ENCODE results near the gene AVEN.

The AVEN gene

DNA sequence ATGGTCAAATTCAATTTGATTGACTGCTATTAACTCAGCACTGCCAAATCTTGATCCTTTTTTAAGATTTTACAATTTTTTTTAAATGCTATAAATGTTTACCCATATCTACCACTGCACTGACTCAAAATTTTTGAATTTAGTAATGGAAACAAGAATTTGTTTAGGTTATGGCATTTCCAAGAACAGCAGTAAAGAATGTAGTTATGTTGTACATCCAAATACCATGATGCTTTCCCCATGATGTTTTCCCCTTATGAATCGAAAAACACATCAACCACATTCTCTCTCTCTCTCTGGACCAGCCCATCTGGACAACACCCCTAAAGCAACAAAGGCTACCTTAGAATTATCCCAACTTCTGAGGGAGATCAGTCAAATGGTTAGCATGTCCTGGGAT is 56.5 kb downstream of the AVEN start:
- DNase-seq, result no peak

DNA sequence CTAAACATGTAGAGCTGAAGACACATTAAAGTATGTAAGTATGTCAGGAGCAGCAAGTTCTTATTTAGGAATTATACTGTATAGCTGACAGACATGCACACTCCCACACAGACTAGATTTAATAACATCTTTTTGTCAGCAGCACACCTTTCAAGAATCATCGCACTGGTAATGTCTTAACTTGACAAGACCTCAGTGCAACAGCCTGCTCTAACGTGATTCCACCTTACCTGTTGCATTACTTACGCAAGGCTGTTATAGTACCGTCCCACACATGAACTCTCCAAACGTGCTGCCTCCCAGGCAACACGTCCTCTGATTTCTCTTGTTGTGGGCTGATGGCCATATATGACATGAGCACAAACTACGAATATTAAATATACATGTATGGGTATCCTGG is 58.8 kb downstream of the AVEN start:
- no peak for DNase-seq

DNA sequence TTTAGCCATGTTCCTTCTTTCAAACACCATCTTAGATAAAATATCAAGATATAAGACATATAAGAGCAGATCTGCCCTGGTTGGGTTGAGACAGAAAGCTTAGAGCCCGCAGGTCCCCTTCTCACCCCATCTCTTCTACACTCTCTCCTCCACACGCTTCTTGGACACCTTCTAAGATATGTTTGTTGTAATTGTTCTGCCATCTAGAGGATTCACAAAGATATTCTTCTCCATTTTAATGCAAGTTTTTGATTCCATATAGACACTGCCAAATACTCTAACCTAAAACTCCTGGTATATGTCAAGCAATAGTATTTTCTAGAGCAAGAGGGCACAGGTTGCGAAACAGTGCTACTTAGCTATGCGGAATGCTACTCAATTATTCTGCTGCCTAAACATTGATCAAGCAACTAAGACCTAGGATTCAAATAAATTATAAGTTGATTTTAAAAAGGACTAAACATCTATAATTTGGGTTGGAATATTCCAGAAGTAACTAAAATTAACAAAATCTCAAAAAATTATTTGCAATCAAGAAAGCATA is 63.9 kb downstream of the AVEN start:
- no peak for DNase-seq

DNA sequence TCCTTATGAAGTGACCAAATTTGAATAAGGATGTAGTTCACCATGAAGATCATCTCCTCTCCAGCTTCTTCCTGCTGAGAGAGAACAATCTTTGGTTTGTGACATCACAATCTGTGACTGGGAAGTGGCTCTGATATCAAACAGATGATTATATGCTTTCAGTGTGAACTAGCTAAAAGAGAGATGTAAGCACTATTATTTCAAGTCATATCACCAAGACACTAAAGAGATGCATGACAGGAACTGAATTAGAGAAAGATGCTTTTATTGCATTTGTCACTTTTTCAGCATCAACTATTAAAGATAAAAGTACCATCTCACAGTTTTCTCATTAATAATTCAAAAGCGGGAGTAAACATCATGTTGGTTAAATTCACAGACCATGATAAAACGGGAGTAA is 67.2 kb downstream of the AVEN start:
- no peak for DNase-seq

DNA sequence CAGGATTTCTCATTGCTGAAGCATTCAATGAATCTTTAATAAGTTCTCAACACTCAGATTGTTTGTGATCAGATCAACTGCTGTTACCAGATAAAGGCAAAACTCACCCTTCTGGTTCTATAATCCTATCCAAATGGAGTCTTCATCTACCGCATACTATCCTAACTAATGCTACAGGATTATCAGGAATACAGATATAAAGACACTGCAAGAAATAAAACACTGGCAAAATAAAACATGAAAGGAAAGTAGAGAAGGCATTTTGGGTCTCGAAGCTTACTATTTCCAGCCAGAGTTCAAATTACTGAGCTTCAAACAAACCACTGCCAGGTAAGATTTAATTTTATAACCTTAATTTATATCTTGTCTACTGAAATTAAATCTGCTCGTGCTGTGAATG is 70.2 kb downstream of the AVEN start:
- no peak for DNase-seq

DNA sequence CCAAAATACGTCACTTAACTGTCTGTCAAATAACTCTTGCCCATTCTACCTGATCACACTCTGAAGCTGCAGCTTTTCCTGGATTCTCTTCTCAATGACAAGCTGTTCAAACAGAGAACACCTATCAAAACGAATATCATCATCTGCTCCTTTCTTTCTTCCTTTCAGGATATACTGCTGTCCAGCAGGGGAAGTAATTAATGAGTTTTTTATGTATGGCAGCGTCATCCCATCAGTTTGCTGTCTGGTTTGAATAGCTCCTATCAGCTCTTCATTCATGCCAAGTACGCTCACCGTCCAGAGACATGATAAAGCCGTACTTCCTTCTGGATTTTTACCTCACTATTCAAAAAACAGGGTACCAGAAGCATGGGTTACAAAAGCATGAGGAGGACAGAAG is 70.8 kb downstream of the AVEN start, which contains the start of gene CHRM5:
Gene CHRM5, plus strand, starts transcription at position 274 of the 400 bp plus-strand sequence. CDS start 94,221 bp downstream, outside the sequence.
- DNase-seq, result no peak

DNA sequence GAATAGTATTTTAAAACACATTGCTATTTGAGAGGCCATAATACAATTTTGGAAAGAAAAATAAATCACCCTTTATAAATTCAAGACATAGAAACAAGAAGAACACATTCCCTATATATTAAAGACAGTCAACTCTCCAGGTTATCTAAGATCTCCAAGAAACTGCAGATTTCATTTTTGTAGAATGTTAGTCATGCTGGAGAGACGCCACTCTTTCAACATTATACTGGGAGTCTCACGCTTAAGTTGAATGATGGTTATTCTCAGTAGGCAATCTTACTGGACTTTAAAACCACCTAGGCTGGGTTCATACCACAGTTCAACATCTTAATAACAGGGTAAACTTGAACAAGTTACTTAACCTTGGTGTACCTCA is 74.4 kb downstream of the AVEN start:
- no peak for DNase-seq

DNA sequence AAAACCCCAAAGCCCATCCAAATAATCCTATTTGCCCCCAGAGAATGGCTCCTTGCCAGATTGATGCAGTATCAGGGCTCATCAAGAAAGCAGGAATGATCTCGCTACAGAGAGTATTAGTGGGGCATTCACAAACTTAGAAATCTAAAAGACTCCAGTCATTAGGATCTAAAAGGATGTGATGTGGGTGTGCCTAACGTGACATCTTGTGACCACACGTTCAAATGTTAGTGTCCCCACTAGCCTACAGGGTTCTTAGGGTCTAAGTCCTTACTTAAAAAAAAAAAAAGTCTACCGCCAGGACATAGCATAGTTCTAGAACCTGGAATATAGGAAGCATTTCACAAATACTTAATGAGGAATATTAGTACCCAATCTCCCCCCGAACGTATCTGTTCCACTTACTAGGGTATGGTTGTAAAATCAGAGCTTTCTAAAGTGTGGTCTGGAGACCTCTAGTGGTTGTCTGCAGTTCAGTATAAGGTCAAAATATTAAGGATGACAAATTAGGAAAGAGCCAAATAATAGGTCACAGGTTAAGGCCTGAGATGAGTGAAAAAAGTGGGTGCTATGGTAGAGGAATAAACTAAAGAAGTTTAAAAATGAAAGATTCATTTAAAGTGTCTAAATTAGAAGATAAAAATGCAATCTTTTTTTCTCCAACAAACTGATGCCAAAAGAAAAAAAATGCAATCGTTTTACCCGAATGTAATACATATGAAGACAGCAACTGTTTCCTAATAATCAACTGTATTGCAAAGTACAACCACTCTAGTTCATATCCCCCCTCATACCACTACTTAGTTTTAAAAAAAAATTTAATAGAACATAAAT is 75.0 kb downstream of the AVEN start:
- DNase-seq, result no peak

DNA sequence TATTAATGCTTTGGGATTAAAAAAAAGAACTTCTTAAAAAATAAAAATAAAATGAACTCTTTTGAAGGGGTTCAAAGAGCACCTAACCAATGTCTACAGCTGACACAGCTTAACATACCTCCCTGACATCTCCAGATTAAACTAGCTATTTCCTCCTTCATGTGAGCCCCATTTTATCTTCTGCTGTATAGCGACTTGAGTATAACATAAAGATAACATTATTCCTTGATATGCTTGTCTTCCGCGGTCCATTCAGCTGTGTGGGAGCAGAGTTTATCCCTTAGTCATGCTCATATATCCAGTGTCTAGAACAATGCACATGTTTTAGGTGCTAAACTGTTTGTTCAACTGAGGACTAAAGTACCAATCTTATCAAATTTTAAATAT is 78.5 kb downstream of the AVEN start:
- DNase-seq, result no peak

DNA sequence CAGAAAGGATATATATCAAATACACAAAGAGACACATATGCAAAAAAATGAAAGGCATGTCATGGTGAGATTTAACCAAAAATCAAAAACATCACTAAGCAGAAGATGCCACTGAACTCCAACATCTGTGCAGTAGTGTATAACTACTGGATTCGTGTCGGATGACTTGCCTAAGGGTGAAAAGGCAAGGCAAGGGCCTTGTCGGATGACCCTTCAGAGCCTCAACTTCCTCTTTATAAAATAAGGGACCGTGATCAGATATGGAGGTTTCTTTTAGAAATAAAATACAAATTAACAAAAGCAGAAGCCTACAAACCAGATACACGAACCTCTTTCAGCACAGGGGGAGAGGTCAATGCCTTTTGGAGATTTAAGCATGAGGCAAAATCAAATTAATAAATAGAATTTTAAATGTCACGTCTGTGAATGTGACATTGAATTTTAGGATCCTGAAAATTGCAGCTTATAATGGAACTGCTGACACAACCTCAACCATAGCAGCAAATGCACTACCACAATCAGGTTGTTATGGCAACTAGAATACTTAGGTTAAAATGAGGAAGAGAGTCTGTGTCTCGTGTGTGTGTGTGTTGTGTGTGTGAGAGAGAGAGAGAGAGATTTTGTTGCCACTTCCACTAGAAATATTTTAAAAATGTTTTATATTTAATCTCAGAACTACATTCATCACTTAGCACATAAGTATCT is 79.0 kb downstream of the AVEN start:
- DNase-seq, result no peak

DNA sequence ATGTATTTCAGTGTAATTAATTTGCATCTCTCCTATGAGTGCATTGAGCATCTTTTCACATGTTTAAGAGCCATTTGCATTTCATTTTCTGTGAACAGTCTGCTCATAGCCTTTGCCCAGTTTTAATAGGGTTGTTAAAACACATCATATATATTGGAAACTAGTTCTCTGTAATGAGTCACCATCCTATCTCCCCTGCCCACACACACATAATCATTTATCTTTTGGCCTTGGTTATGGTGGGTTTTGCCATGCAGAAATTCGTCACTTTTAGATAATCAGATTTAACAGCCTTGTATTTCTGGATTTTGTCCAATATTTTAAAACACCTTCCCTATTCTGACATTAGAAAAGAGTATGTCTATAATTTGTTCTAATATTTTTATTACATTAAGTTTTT is 82.6 kb downstream of the AVEN start:
- no peak for DNase-seq

DNA sequence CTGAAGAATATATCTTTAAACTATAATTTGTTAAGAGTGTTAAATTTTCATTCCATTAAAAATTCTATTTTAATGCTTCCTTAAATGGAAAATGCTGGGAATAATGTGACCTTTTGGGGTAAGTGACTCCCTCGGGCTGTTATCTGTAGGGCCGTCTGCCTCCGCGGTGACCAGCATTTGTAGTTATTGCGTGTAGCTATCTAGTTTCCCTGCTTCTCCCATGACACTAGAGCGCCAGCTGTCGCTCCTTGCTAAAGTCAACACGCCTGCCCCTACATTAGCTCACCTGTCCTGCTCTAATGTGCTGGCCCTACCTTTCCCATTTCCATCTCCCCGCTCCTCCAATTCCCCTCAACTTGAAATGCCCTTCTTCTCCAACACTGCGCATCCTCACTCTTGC is 83.1 kb downstream of the AVEN start:
- no peak for DNase-seq

DNA sequence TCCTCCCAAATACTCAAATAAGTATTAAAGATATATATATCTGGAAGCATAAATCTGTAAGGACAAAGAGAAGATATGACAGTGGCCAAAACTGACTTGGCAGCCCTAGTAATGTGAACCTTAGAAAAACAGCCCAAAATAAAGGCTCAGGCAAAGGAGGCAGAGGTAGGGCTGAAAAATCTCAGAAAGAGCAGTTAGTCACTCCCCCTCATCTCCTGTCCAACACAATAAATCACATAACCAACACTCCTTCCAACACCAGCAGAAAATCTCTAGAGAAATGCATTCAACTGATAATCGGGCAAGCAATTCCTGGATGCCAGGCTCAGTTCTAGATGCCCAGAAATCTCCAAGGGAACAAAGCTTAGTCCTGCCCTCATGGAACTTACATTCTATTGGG is 92.9 kb downstream of the AVEN start:
- DNase-seq, result no peak

DNA sequence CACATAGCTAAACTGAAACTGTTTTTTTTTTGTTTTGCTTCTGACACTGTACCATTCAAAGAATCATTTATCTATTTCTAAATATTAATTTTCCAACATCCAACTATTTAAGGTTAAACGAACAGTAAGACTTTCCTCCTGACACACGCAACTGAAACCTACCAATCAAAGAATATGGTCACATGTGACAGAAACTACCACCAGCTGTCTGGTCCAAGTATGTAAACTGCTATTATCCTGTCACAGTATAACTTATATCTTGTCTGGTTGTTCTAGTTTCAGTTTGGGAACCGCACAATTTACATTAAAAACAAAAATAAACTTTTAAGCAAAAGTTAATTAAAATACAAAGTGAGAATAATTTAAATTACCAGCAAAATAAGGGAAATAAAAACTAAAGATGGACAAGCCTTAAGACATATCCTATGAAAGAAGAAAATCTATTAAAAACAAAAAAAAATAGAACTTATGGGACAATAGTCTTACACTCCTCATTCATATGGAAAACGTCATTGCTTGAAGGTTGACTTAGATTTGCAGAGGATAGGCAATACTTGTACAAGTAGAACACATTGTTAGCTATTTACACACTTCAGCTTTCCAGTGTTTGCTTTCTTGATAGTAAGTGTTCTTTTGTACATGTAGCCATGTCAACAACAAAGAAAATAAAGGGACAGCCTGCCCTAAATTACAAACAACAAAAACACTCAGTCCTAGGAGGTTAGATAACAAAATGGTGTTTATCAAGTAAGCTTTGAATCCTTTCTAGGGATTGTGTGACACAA is 97.5 kb downstream of the AVEN start:
- DNase-seq, result no peak

DNA sequence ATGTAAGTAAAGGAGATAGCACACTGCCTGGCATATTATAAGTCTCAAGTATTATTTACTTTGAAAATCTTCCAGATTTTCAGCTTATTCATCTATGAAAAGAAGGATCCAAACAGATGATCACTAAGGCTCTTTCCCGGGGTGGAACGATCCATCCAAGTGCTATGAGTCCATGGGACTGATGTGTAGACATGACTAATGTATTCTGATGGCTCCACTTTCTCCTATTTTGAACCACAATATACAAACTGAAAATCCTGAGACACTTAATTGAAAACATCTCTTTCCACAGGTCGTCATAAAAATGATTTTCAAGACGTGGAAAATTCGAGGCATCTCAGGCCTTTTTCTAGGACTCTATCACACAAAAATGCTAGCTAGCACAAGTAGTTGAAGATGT is 104.1 kb downstream of the AVEN start:
- DNase-seq, result no peak

DNA sequence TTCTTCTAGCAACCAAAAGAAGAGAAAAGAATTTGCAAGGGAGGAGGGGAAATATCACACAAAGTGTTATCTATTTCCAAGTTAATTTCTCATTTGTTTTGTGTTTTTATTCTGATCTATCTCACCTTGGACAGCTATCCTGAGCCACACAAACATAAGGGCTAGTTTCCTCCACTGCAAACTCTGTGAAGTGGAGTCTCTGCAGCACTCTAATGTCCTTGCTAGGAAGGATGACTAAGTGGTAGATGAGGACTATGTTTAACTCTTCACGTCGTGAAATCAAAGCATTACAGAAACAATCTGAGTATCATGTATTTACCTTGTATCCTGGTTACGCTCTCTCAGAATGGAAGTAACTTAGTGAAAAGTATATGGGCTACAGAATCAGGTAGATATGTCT is 104.6 kb downstream of the AVEN start:
- no peak for DNase-seq

DNA sequence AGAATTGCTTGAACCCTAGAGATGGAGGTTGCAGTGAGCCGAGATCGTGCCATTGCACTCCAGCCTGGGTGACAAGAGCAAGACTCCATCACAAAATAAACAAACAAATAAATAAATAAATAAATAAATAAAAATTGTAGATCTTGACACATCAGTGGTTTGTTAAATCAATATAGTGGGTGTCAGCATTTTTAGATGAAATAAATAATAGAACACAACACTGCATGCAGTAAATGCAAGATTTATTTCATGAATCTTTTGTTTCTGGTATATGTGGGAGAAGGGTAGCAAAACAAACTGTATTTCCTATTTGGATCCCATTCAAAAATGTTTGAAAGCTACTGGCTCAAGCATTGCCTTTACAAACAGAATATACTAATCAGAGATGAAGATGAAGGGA is 106.3 kb downstream of the AVEN start:
- DNase-seq, result no peak

DNA sequence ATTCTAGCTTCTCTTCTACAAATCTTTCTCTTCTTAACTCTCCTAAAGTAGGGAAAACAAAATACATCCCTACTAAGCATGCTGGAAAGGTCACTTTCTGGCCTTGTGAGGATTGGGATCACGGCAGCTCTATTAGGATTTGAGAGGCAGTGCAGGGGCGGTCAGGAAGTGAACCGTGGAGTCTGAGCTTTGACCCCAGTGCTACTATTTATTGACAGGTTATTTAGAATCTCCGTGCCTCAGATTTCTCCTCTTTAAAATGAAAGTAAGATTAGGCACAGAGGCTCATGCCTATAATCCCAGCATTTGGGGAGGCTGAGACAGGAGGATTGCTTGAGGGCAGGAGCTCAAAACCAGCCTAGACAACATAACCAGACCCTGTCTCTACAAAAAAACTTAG is 112.7 kb downstream of the AVEN start:
- no peak for DNase-seq

DNA sequence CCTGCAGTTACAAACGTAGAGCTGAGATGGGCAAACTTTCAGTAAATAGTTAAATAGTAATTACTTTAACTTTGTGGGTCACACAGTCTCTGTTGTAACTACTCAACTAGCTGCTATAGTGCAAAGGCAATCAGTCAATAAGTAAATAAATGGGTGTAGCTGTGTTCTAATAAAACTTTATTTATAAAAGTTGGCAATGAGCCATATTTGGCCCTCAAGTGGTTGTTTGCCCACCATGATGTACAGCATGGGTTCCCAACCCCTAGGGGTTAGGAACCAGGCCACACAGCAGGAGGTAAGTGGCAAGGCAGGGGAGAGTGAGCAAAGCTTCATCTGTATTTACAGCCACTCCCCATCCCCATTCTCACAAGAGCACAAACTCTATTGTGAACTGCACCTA is 115.6 kb downstream of the AVEN start:
- DNase-seq, result no peak

DNA sequence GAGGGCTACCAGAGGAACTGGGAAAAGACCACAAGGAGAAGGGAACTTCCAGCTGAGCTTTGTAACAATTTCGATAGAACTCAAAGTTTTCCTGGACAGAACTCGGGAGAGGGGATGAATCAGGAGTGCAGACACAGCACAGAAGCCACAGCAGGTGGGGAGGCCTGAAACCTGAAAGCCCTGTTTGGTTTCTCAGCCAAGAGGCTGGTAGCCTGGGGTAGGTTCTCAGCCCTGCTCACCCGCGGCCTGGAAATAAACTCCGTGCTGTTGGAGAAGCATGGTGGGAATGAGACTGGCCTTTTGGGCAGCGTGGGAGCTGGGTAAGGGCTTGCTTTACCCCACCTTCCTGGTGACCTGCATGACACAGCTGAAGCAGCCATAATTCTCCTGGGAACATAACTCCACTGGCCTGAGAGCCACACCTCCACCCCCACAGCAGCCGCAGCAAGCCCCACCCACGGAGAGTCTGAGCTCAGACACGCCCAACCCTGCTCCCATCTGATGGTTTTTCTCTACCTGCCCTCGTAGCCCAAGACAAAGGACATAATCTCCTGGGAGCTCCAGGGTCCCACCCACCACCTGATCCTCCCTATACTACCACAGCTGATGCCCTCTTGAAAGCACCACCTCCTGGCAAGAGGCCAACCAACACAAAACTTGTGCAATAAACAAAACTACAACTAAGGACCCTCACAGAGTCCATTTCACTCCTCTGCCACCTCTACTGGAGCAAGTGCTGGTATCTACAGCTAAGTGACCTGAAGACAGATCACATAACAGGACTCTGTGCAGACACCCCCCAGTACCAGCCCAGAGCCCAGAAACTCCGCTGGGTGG is 123.2 kb downstream of the AVEN start:
- no peak for DNase-seq

DNA sequence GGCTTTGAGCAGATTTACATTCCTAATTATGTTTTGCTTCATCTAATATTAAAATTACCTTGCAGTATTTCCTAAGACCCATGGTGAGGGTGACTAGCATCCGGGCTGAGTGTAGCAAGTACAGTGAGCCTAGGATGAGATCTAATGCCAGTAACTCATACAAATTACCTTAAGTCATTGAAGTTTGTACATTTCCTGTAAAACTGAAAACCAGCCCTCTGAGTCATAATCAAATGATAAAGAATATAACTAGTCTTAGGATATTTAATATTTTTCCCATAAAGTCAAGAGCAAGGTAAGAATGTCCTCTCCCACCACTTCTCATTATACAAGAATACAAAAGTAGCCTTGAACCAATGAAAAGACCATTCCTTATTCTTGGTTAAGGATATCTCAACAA is 125.5 kb downstream of the AVEN start:
- DNase-seq, result no peak

DNA sequence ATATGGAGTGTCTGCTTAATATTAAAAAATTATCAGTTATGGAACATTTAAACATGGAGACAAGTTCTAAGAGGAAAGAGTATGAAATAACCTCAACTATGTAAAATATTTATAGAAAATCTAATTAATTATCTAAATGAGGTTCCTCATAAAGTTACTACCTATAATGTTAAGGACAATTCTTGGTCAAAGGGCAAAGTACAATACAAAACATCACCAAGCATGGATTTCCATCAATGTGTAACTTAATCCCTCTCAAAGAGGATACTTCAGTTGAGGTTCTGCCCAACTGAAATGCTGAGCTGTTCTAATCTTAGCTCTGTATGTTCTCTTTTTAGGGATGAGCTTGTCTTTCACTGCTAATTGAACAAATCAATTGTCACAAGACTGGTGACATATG is 126.7 kb downstream of the AVEN start:
- no peak for DNase-seq

DNA sequence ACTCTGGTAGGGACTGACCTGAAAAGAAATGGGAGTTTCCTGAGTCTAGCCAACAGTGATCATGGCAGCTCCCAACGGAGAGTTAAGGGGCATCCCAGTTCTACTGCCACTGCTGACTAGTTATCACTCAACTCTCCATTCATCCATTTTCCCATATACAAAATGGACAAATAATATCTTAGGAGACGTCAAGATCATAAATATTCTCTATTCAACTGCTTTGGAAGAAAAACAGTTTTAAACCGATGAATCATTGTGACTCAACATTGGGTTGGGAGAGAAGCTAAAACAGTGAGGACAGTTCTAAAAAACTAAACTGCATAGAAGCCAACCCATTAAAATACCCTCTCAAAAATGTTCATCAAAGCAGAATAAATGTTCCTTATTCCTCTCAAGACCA is 128.3 kb downstream of the AVEN start:
- no peak for DNase-seq

All from NK-92 treated with Interleukin-12 subunit alpha and Interleukin-12 subunit beta, amount 100 ng/mL, for 24 hours (cell line).